NCI-H1694 (cell line): Measurements from ENCODE around the gene ANKMY1.

Experiments
- DNase-seq: peaks from one replicate; lab custom pipeline; 2025; lab: John Stamatoyannopoulos, UW

ANKMY1 gene

GRCh38 chr2:240447934-240448333, 109.9 kb downstream of the ANKMY1 start:
- no peak for DNase-seq

DNA sequence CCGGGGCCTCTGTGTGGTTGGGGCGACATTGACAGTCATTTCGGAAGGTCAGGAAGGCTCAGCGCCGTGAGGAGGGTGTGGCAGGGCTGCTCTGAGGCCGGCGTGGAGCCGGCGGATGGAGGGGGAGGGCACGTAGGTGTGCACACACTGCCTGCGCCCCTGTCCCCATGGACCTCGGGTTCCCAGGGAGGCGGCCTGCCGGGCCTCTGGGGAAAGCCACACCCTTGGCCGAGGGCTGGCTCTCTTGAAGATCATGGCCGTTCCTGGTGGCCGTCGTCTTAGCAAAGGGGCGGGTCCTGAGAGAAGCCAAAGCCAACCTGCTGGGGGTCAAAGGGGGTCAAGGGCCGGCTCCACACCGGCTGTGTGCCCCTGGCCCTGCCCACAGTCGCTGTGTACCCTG, 110.5 kb downstream of the ANKMY1 start:
- no peak for DNase-seq

- no peak for DNase-seq
Observed at GRCh38 chr2:240446664-240447175, 111.1 kb downstream of the ANKMY1 start.

DNA sequence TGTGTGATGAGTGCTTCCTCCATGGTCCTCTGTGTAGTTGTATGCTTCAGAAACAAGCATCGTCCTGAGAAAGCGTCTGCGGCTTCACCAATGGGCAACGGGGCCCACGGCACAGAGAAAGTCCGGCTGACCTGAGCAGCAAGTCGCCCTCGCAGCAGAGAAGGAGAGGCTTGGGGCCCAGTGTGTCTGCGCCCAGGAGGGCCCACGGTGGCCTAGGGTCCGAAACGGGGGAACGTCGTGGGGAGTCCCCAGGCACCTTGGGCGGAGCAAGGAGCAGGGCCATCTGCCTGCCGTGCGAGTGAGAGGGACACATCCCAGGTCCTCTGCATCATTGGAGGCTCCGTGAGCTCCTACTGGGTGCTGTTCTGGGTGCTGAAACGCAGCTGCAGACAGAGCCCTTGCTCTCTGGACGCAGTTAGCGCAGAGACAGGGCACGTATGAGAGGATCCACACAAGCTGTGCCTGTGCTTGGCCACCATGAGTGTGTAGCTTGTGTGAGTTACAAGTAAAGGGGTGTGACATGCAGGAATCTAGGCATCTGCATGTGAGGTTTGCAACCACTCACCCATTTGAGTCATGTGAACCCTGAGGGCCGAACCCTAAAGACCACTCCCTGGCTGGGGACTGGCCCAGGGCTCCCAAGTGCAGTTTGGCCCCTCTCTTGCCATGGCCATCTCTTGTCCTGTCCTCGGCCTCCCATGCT, 111.7 kb downstream of the ANKMY1 start:
- no peak for DNase-seq

- DNase-seq = no peak
Observed at GRCh38 chr2:240444464-240444863, 113.3 kb downstream of the ANKMY1 start.

DNA sequence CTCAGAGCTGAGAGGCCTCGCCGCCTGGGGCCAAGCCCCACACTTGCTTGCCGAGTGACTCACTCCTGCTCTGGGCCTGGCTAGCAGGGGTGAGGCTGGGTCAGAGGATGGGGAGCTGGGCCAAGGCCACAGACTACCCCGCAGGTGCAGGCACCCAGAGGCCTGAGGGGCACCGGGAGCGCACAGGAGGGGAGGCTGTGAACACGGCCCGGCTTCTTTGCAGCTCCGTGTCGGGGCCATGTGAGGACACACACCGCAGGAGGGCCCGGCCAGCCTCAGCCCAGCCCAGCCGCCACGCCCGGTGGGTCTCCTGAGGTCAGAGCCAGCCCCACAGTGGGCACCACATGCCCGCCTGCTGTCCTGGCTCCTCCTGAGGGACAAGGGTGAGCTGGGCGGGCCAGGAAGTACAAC, 113.9 kb downstream of the ANKMY1 start:
- no peak for DNase-seq

- no peak for DNase-seq
Observed at GRCh38 chr2:240442891-240443715, 114.7 kb downstream of the ANKMY1 start.

DNA sequence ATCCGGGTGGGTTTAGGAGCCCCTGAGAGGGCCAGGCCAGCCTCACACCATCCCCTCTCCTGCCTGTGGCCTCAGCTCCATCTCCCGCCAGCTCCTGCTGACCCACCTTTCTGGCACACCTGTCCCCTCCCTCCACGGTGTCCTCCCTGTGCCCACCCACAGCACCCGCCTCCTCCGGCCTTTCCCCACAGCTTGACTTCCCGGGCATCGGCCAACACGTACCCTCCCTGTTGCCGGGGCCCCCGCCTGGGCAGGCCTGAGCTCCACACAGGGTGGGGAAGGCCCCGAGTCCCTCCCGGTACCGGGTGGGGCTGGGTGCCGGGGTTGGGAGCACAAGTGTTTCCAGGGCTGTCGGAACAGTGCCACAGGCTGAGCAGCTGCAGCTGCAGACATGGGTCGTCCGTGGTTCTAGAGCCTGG, 115.8 kb downstream of the ANKMY1 start:
- no peak for DNase-seq

DNA sequence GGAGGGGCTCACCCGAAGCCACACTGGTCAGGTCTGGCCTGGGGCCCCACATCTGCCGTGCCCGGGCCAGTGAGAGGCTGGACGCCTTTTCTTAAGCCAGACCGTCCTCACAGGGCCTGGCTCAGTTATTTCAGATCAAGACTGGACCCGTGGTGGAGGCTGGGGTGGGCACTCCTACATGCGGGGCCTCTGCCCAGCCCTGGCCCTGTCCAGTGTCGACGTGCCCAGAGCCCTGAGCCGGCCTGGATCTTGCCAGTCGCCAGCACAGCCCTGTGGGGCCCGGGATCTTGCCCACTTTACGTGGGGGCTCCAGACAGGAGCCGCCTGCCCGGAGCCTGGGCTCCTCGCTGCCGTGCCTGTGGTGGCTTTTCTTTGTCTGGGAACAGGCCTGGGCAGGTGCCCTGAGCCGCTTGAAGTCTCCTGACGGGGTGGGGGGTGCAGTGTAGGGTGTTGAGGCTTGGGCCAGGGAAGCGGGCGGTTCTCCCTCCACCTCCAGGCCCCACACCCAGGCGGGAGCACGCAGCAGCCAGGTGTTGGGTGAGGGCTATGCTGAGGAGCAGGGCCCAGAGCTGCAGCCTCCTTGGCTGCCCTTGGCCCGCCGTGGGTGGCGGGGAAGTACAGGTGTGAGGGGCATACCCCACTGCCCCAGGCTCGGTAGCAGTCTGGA, 116.3 kb downstream of the ANKMY1 start:
- no peak for DNase-seq

DNA sequence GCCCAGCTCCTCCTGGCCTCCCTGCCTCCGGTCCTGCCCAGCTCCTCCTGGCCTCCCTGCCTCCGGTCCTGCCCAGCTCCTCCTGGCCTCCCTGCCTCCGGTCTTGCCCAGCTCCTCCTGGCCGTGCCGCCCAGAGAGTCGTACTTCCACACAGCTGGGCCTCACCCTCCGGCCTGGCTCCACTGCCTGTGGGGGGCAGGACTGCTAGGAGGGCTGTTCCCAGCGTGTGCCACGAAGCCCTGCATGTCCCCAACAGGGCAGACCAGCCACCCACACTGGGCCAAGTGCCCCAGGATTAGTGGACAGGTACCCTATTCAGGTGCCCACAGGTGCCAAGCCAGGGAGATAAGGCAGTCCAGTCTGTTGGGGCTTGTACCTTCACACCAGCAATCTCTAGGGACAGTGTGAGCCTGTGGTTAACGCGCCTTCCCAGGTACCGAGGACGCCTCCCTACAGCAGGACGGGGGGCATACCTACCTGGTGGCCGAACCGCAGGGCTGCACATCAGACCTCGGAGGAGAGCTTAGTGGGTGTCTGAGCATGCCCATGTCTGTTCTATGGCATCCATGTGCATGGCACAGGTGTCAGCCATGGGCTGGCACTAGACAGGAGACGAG, 117.0 kb downstream of the ANKMY1 start:
- DNase-seq = no peak

DNA sequence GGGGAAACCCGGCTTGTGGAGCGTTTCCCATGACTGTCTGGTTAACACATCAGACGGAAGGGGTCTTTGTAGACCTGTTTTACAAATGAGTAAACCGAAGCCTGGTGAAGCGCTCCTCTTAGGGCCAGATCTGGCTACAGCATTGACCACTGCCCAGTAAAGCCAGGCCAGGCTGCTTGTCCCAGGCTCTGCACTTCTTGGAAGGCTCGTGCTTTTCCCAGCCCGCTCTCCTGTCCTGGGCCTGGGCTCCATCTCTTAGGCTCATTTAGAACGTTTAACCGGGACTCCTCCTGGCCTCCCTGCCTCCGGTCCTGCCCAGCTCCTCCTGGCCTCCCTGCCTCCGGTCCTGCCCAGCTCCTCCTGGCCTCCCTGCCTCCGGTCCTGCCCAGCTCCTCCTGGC, 117.5 kb downstream of the ANKMY1 start:
- no peak for DNase-seq

- no peak for DNase-seq
Observed at GRCh38 chr2:240439698-240440151, 118.1 kb downstream of the ANKMY1 start.

GRCh38 chr2:240438810-240439697, 118.7 kb downstream of the ANKMY1 start:
- DNase-seq = no peak

DNA sequence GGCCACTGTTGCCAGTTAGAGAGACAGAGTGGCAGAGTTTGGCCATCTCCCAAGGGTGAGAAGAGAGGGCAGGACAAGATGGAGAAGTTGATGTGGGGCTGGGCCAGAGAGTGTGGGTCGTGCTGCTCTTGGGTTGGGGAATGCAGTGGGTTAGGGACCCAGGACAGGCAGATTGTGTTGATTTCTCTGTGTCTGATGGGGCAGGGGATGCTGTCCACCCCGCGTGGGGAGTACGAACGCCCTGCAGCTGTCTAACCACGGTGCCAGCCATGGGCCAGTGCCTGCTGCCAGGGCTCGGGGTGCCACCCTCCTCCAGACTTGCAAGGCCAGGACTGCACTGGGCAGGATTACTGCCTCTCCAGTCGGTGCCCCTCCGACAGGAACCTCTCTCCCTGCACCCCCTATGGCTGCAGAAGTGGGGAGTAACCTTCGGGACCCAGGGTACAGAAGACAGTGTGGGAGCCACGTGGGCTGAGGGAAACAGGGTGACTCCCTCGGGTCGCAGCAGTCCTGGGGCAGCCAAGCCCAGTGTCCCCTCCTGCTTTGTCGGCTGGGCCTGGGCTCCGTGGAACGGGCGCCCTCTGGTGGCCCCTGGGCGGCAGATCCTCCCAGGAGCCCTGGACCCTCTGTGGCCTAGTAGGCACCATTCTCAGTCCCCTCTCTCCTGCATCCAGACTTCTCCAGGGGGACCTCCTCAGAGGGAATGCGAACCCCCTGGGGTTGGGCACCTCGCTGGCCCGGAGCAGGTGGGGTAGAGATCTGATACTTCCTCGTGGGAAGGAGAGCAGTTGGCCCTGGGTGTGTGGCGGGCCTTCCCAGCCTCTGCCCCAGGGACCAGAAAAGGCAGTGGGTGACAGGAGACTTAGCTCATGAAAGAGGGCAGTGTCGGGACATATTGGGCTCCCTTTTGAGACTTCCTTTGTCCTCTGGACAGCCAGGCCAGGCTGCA, 119.7 kb downstream of the ANKMY1 start:
- peak; percentile 51 for DNase-seq

DNA sequence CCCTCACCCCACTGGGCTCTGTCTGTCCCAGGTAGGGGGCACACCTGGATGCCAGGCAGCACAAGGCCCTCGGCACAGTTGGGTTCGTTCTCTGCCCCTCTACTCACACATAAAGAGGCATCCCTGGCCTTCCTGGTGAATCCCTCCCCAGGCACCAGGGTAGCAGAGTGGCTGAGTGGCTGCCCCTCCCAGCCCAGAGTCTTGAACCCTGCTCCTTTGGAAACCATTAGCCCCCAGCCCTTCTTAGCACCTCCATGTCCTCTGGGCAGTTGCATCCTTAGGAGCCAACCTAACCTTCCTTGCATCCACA, 120.3 kb downstream of the ANKMY1 start:
- DNase-seq = no peak

DNA sequence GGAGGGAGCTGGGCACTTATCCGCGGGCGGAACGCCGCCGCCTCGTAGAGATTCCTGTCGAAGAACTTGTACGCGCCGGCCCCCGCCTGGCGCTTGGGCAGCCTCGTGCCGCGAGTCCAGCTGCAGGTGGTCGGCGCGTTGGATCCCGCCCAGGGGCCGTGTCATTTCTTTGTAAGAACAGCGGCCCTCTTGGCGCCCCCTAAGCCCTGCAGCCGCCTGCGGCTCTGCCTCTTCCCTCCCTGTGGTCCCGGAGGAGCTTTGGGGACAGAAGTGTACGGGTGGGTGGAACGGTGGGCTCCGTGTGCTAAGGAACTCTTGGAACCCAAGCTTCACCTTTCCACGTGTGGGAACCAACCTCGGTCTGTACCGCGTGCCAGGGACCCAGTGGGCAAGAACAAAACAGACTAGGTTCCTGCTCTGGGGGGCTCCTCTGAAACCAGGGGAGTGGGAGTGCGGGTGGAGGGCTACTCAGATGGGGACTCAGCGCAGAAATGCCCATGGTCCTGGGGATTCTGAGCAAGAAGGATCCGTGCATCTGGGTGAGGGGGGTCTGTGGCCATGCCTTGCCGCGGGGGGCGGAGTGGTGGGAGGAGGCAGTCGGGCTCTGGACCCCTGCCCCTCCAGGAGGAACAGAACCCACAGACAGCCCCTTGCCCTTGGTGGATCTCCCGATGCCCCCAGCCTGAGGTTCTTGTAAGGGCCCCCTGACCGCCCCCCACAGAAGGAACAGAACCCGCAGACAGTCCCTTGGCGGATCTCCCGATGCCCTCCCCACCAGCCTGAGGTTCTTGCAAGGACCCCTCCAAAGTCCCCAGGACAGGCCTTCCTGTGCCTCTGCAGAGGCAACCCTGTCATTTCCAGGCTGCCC, 120.9 kb downstream of the ANKMY1 start:
- DNase-seq = no peak

DNA sequence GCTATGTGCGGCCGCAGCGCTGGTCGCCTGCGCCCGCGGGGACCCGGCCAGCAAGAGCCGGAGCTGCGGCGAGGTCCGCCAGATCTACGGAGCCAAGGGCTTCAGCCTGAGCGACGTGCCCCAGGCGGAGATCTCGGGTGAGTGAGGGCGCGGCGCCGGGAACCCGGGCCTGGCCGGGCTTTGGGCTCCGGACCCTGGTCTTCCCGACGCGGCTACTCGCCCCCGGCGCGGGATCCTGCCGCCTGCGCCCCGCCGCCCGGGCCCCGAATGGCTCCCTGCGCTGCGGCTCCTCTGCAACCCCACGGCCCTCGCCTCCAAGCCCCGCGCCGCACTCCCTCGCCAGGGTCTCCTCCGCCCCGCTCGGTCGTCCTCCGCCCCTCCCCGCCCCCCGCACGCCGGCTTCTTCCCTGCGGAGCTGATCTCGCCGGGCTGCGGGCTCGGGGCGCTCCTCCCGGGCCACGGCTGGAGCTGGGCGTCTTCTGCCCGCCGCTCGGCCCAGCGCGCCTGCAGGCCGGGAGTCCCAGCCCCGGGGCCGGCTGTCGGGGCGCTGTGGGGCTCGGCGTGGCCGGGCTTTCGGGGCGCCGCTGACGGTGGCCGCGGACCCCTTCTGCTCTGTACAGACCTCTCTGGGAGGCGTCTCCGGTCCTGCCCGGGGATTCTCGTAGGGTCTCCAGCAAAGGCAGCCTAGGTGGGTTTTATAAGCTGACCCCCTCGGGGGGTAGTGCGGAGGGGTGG, 121.7 kb downstream of the ANKMY1 start:
- no peak for DNase-seq

- DNase-seq = no peak
Observed at GRCh38 chr2:240435457-240435947, 122.3 kb downstream of the ANKMY1 start, which contains the start of gene GPC1. Gene GPC1, plus strand, starts transcription at chr2:240435663. Its CDS starts 256 bp downstream, at chr2:240435919.
